Measurements from ENCODE around the gene WASF3. TPM values are rescaled to one million over a fixed set of nuclear protein-coding genes. Genes with fewer than 3 reads are reported as not detected.

The WASF3 gene
- total RNA-seq, 1 donor from 2014 or later, result 7.4 TPM

DNA sequence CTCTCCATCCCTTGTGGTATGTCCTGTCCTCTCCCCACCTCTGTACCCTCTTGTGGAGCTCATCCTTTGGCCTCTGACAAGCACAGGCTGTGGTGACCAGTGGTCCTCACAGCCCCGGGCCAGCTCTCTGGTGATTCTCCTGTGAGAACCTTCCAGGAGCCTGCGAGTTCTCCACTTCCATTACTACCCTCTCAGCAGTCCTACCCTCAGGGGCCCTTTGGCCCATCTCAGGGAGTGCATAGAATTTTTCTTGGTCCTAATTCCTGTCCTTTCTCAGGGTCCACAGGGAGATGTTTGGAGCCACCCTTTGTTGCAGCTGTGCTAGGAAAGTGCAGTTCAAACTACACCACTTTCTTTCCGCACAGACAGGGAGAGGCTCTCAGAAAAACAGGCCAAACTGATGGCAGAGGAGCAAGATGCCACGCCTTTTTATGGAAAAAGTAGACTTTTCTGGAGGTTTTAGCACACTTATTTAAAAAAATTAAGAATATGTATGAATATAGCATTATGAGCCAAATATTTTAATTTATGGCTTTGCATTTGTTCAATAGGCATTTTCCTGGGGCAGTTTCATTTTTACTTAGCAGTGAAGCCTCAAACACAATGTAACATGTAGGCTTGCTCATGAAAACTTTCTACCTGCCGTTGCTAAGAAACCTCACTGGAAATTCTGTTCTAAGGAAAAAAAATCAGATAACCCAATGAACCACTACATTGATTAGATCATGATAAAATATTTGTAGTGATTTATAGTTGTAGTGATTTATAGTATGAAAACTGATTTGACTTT lies 111.1 kb downstream of the WASF3 start:
- DNase-seq (ENCODE audit: low spot score), result no peak
- intact Hi-C loops (cut with DNase I), result no loop called here

DNA sequence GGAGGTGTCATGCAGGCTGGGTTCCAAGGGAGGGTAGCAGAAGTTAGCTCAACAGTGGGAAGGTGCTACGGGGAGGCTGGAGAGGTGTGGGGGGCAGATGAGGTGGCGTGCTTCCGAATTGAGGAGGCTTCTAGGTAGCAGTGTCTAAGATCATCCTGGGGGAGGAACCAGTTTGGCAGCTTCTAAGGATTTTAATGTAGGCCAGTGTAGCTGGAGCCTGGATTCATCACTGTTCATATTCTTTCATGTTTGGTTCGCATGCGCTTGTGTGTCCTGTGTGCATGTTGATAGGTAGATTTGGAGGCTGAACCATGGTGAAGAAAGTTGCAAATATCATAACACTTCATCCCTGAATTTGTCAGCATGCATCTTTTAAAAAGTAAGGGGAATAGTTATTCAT lies 116.4 kb downstream of the WASF3 start:
- DNase-seq (ENCODE audit: low spot score), result no peak
- intact Hi-C loops (cut with DNase I), result no loop called here

DNA sequence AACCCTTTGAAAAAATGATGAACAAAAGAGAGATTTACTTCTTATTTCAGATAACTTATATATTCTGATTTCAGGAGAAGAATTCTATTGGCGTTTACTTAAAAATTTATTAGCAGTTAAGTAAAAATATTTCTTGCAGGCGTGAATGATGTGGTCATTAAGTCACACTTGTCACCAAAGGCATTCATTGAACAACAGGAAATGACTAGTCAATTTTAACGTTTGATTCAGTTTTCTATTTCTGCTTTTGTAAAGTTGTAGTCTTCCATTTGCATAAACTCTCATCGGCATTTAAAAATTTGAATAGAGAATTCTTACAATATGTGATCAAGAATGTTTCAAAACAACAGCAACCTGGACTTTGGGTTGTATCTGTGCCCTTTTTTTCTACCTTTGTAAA lies 119.7 kb downstream of the WASF3 start:
- intact Hi-C loops (cut with DNase I), result no loop called here
- DNase-seq (ENCODE audit: low spot score), result no peak

DNA sequence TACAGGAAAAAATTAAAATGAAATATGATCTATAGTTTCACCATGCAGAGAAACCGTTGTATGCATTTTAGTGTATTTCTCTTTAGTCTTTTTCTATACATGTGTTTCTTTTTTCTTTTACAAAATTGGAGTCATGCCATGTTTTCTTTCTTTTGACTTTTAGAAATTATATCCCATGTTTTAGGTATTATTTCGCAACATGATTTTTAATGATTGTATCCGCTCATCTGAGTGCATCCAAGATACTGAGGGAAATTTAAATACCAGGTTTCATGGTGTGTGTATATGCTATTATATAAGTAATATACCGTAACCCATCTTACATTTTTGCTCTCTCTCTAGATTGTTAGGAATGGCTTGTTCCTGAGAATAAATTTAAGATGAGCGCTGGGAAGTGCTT lies 120.8 kb downstream of the WASF3 start:
- intact Hi-C loops (cut with DNase I), result no loop called here
- no peak for DNase-seq (ENCODE audit: low spot score)

DNA sequence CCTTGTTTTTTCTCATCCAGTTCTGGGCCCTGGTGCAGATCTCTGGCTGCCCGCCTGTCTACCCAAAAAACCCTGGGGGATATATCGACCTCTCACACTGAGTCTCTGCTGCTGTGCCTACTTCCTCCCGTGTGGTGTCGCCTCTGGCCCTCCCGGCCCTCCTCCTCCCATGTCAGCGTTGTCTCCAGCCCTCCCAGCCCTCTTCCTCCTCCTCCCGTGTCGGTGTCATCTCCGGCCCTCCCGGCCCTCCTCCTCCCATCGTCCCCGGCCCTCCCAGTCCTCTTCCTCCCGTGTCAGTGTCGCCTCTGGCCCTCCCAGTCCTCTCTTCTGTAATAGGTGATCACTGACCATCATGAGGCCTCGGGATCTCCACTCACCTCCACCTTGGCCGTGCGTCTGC lies 121.3 kb downstream of the WASF3 start:
- DNase-seq (ENCODE audit: low spot score), result no peak

DNA sequence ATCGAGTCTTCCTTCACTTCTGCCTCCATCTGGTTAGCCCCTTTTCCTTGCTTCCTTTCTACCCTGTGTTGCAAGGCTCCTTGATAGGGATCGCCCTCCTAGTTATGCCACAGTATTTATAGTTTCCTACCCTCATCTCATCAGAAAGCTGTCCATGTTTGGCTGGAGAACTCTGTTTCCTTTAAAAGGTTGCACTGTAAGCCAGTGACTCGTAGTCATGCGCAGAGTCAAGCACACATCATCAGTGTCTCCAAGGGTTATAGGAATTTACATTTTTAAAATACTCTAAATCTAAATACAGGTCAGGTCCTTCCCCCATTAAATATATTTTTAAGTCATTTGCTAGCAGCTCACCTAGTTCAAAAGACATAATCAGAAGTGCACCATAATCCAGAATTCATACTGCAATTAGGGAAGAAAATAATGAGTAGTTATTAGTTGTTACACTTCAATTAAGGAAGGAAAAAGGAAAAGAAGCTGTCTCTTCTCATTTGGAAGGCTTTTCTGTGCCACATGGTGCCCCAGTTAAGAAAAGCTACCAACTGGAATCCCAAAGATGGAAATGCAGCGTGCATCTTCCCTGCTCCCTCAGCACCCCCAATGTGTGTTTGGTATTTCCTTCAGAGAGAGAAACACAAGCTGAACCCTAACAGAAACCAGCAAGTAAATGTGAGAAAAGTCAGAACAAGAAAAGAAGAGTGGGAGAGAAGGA lies 122.1 kb downstream of the WASF3 start:
- no peak for DNase-seq (ENCODE audit: low spot score)
- intact Hi-C loops (cut with DNase I), result no loop called here

More for the DNA sequence above, 121.3 kb downstream of the WASF3 start:
- intact Hi-C loops (cut with DNase I), result no loop called here

DNA sequence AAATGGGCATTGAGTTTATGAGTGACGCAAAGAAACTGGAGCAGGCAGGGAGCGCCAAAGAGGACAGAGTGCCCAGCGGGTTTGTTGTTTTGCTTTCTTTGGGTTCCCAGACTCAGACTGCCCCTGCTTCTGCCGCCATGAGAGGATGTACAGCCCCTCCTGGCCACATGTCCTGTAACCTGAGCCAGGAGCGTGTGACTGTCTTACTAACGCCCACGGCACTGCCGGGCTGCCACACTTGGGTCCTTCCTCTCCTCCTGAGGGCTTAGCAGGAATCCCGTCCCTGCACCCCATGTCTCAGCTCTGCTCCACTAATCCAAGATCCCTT lies 122.6 kb downstream of the WASF3 start:
- DNase-seq (ENCODE audit: low spot score), result no peak
- intact Hi-C loops (cut with DNase I), result no loop called here

DNA sequence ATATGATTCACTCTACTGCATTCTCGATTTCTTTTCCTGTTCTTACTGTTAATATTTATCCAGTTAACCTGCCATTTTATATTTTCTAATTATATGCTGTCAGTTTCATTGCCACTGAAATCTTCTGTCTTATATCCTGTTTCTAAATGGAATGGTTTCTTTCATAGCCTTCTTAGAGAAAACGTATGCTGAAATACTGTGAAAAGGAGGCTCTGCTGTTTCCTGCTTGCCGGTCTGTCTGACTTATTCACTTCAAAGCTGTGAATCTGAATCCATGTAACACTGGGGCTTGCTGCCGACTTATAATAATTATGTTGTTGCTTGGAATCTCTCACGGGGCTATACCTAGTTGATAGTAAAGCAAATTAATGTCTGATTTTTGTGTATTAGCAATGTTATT lies 123.1 kb downstream of the WASF3 start:
- no peak for DNase-seq (ENCODE audit: low spot score)
- intact Hi-C loops (cut with DNase I), result no loop called here

DNA sequence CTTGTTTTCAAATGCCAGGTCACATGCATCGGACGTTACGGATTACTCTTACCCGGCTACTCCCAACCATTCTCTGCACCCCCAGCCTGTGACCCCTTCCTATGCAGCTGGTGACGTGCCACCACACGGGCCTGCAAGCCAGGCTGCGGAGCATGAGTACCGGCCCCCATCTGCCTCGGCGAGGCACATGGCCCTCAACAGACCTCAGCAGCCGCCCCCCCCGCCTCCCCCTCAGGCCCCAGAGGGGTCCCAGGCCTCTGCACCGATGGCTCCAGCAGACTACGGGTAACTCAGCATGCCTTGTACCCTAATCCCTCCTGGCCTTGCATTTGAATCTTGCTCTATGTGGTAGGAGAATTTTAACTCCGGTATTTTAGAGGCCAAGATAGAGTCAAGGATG lies 123.6 kb downstream of the WASF3 start:
- intact Hi-C loops (cut with DNase I), result no loop called here

DNA sequence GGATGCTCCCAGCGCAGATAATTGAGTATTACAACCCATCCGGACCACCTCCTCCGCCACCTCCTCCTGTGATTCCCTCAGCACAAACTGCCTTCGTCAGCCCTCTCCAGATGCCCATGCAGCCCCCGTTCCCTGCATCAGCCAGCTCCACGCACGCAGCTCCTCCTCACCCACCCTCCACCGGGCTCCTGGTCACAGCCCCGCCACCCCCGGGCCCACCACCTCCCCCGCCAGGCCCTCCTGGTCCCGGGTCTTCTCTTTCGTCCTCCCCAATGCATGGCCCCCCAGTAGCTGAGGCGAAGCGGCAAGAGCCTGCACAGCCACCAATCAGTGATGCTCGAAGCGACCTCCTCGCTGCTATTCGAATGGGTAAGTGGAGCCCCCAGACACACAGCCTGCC lies 125.1 kb downstream of the WASF3 start:
- DNase-seq (ENCODE audit: low spot score), result no peak

More for the DNA sequence above, 123.6 kb downstream of the WASF3 start:
- no peak for DNase-seq (ENCODE audit: low spot score)

DNA sequence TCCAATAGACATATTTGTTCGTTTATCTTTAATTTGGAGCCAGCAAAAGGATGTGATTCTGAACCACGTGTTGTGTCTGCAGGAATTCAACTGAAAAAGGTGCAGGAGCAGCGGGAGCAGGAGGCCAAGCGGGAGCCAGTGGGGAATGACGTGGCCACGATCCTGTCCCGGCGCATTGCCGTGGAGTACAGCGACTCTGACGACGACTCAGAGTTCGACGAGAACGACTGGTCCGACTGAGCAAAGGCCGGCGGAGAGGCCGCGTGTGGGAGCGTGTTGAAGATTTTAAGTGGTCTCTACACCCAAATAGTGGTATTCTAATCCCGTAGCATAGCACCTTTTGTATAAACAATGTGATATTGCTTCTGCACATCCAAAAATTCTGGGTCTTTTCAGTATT lies 128.1 kb downstream of the WASF3 start:
- DNase-seq (ENCODE audit: low spot score), result no peak
- intact Hi-C loops (cut with DNase I), result no loop called here

More for the DNA sequence above, 125.1 kb downstream of the WASF3 start:
- intact Hi-C loops (cut with DNase I), result no loop called here

DNA sequence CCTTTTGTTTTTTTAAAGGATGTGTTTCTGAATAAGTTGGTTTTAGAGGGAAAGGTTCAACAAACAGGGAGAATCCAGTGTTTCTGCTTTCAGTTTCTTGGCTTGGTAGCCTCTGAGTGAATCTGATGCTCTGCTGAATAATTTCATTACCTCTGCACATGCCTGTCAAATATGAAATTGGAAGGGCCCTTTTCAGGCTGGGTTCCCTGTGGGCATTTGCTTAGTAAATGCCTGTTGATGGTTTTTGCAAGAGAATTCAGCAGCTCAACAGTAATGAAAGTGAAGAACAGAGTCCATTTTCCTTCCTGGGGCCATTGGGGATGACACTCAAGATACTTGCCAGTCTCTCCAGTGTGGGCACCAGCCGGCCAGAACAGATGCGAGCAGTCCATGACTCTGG lies 128.8 kb downstream of the WASF3 start:
- no peak for DNase-seq (ENCODE audit: low spot score)
- intact Hi-C loops (cut with DNase I), result no loop called here

DNA sequence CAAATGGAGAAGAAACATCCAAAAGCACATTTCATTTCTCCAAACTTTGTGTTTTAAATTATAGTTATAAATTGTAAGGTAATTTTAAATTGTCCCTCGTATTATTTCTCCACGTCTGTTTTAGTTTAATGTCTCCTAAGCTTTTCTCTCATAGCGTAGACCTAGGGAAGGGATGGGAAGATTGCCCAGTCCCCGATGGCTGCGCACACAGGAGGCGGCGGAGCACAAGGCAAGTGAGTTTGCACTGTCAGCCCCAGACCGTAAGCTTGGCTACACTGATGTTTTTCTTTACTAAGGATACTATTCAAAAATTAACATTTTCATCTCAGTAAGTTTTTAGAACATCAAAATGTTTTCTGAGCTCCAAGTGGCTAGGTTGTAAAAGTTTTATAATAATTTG lies 130.8 kb downstream of the WASF3 start:
- DNase-seq (ENCODE audit: low spot score), result no peak
- intact Hi-C loops (cut with DNase I), result no loop called here

DNA sequence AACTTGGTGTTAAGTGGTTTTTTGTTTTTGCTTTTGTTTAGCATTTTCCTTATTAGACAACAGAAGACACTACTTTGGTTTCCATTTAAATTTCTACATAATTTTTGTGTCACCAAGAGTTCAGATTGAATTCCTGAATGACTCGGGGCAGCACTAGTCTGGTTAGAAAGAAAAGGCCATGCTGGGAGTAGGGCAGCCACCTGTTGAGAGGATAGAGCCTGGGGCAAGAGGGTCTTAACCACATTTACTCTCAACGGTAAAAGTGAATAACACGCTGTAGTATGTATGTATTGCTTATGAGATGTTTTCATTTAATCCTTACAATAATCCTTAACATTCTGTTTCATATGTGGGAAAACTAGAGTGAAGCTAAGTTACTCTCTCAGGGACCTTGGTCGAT lies 131.5 kb downstream of the WASF3 start:
- intact Hi-C loops (cut with DNase I), result no loop called here
- DNase-seq (ENCODE audit: low spot score), result no peak

DNA sequence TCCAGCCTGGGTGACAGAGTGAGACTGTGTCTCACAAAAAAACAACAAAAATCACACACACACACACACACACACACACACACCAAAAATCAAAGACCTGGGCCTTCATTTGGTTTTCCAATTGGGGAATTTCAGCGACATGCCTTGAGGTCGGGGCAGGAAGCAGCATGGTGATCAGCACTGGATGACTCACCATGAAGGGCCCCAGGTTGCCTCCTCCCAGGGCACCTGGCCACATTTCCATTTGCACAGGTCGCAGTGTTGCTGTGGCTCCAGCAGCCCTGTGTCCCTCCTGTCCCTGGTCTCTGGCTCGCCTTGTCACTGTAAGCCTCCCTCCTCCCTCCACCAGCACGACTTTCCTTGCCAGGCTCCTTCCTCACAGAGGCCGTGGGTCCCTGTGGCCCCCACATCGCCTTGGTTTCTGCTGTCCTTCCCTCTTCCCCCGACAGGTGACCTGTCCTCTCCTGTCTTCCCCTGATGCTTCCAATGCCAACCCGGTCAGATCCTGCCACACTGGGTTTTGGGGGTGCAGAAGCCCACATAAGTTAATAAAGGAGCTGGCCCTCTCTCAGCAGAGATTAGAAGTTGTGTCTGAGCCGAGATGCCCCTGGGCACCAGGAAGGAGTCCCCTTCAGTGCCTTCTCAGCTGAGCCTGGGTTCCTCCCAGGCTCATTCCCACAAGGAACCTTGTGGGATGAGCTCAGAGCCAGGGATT lies 136.4 kb downstream of the WASF3 start:
- DNase-seq (ENCODE audit: low spot score), result no peak
- intact Hi-C loops (cut with DNase I), result loop anchor here (10.0 kb wide), 1 partner anchor 209 kb away; no protein-coding TSS in a partner anchor

DNA sequence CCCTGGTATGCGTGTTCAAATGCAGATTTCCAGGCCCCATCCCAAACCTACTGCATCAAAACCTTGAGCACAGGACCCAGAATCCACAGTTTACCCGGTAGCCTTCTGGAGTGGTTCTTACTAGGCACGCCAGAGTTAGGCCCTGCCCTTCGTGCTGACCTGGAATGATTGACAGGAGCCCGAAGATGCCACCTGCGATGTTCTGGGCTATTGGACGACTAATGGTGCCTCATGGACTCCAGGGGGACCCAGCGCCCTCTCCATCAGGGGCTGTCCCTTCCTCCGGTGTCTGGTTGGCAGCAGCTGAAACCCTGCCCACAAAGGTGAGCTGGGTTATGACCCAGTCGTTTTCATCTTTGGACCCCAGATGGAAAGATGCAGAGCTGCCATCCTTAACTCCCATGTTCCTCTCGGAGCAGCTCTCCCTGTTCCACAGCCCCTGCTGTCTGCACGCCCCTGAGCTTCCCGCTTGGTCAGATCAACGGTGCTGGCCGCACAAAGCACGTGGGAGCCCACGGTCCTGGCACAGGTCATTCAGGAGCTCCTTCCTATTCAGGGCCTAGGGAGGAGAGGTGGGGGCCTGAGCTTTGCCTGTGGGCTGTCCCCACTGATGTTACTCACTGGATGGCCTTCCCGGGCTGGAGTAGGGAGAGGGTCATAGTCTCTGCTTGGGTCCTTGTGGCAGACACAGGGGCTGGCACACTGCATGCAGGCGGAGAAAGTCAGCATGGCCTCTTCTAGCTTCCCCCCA lies 137.3 kb downstream of the WASF3 start:
- intact Hi-C loops (cut with DNase I), result loop anchor here (10.0 kb wide), 1 partner anchor 210 kb away; no protein-coding TSS in a partner anchor
- DNase-seq (ENCODE audit: low spot score), result no peak

DNA sequence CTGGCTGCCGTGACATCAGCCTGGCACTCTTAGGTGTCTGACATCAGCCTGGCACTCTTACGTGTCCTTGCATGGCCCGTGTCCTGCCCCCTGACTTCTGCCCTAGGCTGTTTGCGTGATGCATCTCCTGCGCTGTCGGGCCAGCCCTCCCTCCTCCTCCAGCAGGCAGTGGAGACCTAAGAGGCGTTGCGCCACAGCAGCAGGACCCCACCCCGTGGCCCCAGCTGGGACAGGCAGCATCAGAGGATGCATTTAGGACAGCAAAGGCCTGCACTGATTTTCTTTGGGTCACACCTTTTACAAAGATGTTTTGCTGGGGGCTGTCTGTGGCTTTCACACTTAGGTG lies 137.8 kb downstream of the WASF3 start:
- DNase-seq (ENCODE audit: low spot score), result no peak
- intact Hi-C loops (cut with DNase I), result loop anchor here (10.0 kb wide), 1 partner anchor 211 kb away; no protein-coding TSS in a partner anchor

DNA sequence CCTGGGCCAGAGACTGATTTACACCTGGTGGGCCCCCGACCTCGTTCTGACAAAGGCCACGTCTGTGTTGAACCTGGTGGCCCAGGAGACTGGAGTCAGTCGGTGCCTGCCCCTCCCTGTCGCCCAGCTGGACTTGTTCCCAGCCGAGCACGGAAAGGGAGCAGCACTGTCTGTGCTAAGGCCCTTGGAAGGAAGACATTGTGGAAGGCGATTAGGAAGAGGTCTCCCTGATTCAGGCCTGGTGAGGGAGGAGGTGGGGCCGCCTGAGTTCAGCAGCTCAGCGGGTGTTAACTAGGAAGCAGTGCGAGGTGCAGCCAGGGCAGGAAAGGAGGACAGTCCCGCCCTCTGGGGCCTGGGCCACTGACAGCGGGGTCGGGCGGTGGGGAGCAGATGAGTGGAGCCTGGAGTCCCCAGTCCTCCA lies 138.4 kb downstream of the WASF3 start:
- intact Hi-C loops (cut with DNase I), result loop anchor here (2.0 to 10.0 kb wide), 2 partner anchors 211 to 511 kb away; no protein-coding TSS in a partner anchor
- DNase-seq (ENCODE audit: low spot score), result no peak

DNA sequence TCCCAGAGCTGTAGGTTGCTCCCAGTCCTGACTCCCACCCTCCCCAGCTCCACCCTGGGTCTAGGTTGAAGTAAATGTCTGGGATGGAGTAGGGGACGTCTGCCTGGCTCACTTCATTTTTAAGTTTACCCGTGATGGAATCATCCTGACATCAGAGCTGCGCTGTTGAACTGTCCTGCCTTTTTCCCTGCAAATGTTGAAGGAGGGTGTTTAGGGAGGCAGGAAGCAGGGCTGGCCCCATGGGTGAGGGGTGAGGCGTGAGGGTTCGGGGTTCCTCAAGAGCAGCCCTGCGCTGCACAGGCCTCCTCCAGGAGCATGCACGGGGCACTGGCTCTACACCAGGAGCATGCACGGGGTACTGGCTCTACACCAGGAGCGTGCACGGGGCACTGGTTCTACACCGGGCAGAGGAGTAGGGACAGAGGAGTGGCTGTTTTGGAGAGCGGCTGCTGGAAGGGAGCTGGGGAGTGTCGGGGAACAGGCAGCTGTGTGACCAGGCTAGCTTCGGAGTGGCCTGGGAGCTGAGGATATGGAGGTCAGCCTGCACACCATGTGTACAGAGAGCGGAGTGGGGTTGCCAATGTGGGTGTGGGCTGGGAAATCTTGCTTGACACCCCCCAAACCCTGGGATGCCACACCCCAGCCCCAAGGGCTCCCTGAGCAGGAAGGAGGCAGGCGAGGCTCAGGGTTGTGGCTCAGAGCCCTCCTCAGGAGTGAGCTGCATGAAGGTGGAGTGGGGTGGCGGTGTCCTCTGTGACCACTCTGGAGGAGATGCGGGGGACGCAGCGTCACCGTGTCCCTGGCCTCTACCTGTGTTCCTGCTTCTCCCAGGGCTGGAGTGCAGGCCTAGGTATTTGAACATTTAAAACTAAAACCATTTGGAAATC lies 139.8 kb downstream of the WASF3 start:
- no peak for DNase-seq (ENCODE audit: low spot score)
- intact Hi-C loops (cut with DNase I), result loop anchor here (2.0 to 10.0 kb wide), 2 partner anchors 213 to 513 kb away; no protein-coding TSS in a partner anchor

Measured in cardiac septum (tissue), 1 donor.